Measurements from ENCODE around the gene SSMEM1.

- no peak for TF ChIP-seq CTCF (IDR thresholded peaks at IDR 0.05)
- TF ChIP-seq EZH2phosphoT487 (IDR thresholded peaks at IDR 0.05) = no peak
- TF ChIP-seq EZH2 (IDR thresholded peaks at IDR 0.05) = no peak
Measured at GRCh38 chr7:130224210-130224609, 16.6 kb downstream of the SSMEM1 start.

All from neural progenitor cell (in vitro differentiated cells).